ENCODE results near the gene RBFA. TPM values are rescaled to one million over a fixed set of nuclear protein-coding genes. Genes with fewer than 3 reads are reported as not detected.
A peak's percentile ranks its signal among the peaks of the same experiment; 100 is the strongest.
"Not testable (repeated sequence)": the region's sequence is repeated elsewhere in the genome, so short reads cannot be mapped to it uniquely, and the experiment has no call there.

Gene RBFA
- total RNA-seq, 1 experiment from 2014 or later: 33.2 TPM

- no peak for DNase-seq (ENCODE audit: low read depth, low spot score)
- in situ Hi-C loops (cut with HindIII; ENCODE audit: low pct_unique_long_range_greater_than_20kb, low sequenced_read_pairs): no loop called here
Observed at GRCh38 chr18:80012714-80013113, 21.5 kb upstream of the RBFA start.

DNA sequence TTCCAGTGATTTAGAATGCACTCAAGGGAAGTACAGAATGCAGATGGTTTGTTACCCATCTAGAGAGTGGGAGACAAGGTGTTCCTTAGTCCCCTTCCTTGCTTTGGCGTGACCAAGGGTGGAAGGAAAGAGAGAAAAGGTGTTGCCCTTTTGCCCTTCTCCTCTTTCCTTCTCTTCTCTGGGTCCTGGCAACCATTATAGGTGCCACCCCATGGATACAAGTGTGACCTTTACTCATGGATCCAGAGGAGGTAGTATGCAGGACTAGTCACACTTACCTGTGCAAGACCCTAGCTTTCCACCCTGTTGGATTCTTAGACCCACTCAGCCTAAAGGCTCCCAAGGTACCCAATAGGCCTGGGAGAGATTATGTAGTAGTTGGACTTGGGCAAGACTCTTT is 11.6 kb upstream of the RBFA start:
- in situ Hi-C loops (cut with HindIII; ENCODE audit: low pct_unique_long_range_greater_than_20kb, low sequenced_read_pairs): no loop called here
- peak; percentile 9 for DNase-seq (ENCODE audit: low read depth, low spot score)

- in situ Hi-C loops (cut with HindIII; ENCODE audit: low pct_unique_long_range_greater_than_20kb, low sequenced_read_pairs): no loop called here
- DNase-seq (ENCODE audit: low read depth, low spot score): peak; percentile 39
Observed at GRCh38 chr18:80023173-80023572, 11.1 kb upstream of the RBFA start.

DNA sequence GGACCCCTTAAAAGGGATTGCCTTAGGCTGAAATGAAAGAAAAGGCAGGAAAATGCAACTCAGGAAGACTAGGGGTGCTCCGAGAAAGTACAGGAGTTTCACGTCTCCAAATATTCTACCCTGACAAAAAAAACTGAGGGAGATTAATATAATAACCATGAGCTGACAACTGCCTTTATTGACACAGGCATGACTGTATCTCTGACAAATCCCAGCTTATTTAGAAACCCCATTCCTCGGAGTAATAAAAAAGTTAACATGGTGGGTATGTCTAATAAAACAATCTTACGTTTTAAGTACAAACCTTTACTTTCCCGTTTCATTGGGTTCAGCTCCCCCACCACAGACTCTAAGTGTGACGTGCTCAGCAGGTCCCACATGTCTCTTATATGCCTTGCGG is 7.9 kb upstream of the RBFA start:
- in situ Hi-C loops (cut with HindIII; ENCODE audit: low pct_unique_long_range_greater_than_20kb, low sequenced_read_pairs): no loop called here
- DNase-seq (ENCODE audit: low read depth, low spot score): no peak

GRCh38 chr18:80027719-80028118 is 6.5 kb upstream of the RBFA start:
- DNase-seq (ENCODE audit: low read depth, low spot score); in situ Hi-C loops (cut with HindIII; ENCODE audit: low pct_unique_long_range_greater_than_20kb, low sequenced_read_pairs): not testable (repeated sequence)

GRCh38 chr18:80029690-80030089 is 4.5 kb upstream of the RBFA start:
- no peak for DNase-seq (ENCODE audit: low read depth, low spot score)
- in situ Hi-C loops (cut with HindIII; ENCODE audit: low pct_unique_long_range_greater_than_20kb, low sequenced_read_pairs): no loop called here

- no peak for DNase-seq (ENCODE audit: low read depth, low spot score)
- in situ Hi-C loops (cut with HindIII; ENCODE audit: low pct_unique_long_range_greater_than_20kb, low sequenced_read_pairs): no loop called here
Observed at GRCh38 chr18:80033181-80034067, 810 bp upstream of the RBFA start.

DNA sequence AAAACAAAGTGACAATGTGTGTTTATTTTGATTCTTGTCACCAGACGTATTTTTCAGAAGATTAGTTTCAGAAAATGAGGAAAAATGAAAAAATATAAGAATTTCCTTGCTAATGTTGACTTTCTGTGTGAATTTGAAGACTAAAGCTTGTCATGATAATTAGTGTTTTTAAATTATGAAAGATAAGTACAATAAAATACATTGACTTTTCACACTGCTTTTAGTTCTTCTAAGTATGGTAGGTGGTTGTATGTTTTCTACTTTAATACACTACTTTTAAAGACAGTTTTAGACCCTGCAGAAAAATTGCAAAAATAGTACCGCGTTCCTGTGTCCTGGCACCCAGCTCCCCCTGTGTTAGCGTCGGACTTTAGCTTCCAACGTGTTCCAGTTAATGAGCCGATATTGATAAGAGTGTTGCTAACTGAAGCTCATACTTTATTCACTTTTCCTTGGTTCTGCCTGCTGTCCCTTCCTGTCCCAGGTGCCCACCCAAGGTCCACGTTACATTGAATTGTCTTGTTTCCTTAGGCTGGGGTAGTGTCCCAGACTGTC is 695 bp downstream of the RBFA start:
- no peak for DNase-seq (ENCODE audit: low read depth, low spot score)
- in situ Hi-C loops (cut with HindIII; ENCODE audit: low pct_unique_long_range_greater_than_20kb, low sequenced_read_pairs): no loop called here

DNA sequence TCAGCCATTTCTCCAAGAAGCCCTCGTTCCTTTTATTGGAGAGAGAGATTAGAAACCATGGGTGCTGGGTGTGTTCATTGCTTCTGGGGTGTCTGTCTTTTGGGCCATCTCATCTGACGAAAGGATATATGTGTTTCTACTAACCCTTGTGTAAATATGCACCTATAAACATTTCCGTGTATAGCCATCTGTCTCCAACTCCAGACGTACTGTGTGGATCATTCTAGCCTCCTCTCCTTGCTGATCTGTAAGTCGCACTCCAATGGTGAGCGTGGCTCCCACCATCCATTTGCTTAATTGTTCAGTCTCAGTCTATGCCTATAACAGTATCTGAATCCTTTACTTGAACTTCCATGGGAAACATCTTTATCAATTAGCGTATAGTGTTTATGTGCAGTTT is 1.8 kb downstream of the RBFA start:
- in situ Hi-C loops (cut with HindIII; ENCODE audit: low pct_unique_long_range_greater_than_20kb, low sequenced_read_pairs): no loop called here
- no peak for DNase-seq (ENCODE audit: low read depth, low spot score)

DNA sequence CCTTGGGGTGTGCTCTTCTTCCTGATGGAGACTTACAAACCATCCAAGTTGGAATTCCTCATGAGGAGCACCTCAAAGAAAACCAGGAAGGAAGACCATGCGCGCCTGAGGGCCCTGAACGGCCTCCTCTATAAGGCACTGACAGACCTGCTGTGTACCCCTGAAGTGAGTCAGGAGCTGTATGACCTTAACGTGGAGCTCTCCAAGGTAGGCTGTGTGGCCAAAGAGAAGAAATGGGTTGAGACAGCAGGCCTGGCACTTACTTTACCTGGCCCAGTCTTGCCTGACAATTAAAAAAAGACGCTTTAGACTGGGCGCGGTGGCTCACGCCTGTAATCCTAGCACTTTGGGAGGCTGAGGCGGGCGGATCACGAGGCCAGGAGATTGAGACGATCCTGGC is 3.1 kb downstream of the RBFA start:
- in situ Hi-C loops (cut with HindIII; ENCODE audit: low pct_unique_long_range_greater_than_20kb, low sequenced_read_pairs): no loop called here

DNA sequence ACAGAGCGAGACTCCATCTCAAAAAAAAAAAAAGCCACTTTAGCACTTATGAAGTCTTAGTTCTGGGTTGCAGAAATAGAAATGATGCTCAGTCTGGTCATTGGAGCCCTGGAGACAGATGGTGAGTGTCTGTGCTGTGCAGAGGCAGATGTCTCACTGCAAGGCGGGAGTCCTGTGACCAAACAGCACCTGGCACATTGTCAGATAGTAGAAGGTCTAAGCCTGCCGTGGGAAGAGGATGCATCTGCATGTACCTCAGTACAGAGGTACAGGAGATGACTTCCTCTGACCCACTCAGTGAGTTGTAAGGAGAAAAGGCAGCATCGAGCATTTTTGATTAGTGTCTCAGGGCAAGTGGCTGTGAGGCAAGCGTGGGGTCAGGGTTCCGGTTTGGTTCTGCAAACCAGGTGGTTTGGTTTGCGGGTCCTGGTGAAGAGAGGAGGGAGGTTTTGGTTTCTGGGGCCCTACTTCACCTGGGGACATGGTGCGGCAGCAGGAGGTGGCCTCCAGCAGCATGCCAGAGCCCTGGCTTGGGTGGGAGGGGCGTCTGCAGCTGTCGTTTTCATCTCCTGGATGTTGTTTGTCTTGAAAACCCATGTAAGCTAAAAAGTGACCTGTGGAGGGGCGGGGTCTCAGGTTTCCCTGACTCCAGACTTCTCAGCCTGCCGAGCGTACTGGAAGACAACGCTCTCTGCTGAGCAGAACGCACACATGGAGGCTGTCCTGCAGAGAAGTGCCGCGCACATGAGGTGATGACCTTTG is 3.8 kb downstream of the RBFA start:
- in situ Hi-C loops (cut with HindIII; ENCODE audit: low pct_unique_long_range_greater_than_20kb, low sequenced_read_pairs): no loop called here

More for the DNA sequence above, 3.1 kb downstream of the RBFA start:
- no peak for DNase-seq (ENCODE audit: low read depth, low spot score)

DNA sequence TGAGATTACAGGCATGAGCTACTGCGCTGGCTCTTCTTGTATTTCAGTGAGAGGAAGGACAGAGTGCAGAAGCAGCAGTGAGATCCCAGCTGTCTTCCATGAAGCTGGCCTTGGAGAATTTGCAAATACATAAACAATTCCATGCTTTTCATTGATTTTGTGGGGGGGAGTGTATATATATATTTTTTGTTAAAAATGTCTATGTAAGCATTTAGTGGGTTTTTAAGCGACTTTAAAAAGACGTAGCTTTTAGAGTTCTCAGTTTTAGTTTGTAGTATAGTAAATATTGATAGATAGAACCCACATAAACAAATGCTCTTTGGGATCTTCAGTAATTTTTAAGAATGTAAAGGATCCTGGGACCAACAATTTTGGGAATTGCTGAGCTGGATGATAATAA is 6.3 kb downstream of the RBFA start:
- no peak for DNase-seq (ENCODE audit: low read depth, low spot score)
- in situ Hi-C loops (cut with HindIII; ENCODE audit: low pct_unique_long_range_greater_than_20kb, low sequenced_read_pairs): no loop called here

More for the DNA sequence above, 3.8 kb downstream of the RBFA start:
- no peak for DNase-seq (ENCODE audit: low read depth, low spot score)

GRCh38 chr18:80041424-80041823 is 7.2 kb downstream of the RBFA start:
- DNase-seq (ENCODE audit: low read depth, low spot score): no peak
- in situ Hi-C loops (cut with HindIII; ENCODE audit: low pct_unique_long_range_greater_than_20kb, low sequenced_read_pairs): no loop called here

DNA sequence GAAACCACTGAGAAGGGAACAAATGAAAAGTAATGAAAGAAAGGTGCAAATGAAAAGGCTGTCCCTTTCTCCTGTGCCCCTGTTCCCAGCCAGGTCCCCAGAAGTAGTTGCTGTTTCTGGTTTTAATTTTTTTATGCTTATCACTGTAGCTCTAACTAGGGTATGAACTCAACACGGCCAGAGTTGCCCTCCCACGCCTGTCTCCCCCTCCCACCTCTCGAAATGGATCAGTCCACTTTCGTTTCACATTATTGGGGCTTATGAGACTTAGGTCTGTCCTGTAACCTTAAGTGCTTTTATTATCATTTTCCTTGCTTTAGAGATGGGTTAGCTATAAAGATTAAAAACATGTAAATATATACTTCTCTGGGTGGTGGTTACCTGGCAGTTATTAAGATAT is 8.6 kb downstream of the RBFA start:
- in situ Hi-C loops (cut with HindIII; ENCODE audit: low pct_unique_long_range_greater_than_20kb, low sequenced_read_pairs): no loop called here
- no peak for DNase-seq (ENCODE audit: low read depth, low spot score)

- no peak for DNase-seq (ENCODE audit: low read depth, low spot score)
- in situ Hi-C loops (cut with HindIII; ENCODE audit: low pct_unique_long_range_greater_than_20kb, low sequenced_read_pairs): no loop called here
Observed at GRCh38 chr18:80044072-80044471, 9.8 kb downstream of the RBFA start.

DNA sequence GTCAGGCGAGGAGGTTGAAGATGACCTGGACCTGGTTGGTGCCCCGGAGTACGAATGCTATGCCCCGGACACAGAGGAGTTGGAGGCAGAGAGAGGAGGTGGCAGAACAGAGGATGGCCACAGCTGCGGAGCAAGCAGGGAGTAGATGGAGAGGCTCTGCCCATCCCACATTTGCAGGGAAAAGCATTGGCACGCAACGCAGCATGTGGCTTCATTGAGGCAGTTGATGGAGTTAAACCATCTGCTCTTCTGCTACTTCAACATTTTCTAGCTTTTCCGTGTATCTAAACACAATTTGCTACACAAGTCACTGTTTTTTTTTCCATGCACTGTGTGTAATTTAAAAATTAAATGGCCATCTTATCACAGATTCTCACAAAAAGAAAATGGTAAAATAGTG is 11.8 kb downstream of the RBFA start:
- no peak for DNase-seq (ENCODE audit: low read depth, low spot score)
- in situ Hi-C loops (cut with HindIII; ENCODE audit: low pct_unique_long_range_greater_than_20kb, low sequenced_read_pairs): no loop called here

GRCh38 chr18:80046431-80046830 is 12.2 kb downstream of the RBFA start:
- no peak for DNase-seq (ENCODE audit: low read depth, low spot score)
- in situ Hi-C loops (cut with HindIII; ENCODE audit: low pct_unique_long_range_greater_than_20kb, low sequenced_read_pairs): no loop called here

DNA sequence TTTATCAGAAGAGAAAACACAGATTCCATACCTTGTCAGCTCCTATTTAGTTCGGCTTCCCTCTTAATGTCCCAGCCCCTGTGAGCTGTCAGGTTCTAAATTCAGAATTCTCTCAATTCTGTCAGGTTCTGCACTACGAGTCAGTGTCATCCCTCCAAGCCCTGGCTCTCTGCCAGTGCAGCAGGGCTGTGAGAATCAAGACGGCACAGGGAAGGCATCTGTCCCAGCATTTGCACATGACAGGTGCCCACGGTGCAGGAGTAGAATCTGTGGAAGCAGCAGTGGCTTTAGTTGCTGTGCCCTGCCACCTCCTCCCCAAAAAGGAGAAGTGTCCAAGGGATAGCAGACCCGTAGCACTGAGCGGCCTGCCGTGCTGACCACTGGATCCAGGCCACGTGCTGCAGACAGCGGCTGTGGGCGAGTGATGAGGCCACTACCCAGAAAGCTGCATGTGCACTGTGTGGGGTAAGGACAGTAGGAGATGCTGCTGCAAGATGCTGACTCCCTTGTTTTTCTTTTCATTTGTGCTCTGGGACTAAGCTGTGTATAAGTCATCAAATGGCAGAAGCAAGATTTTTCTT is 12.8 kb downstream of the RBFA start:
- in situ Hi-C loops (cut with HindIII; ENCODE audit: low pct_unique_long_range_greater_than_20kb, low sequenced_read_pairs): no loop called here
- DNase-seq (ENCODE audit: low read depth, low spot score): no peak
